Measurements from ENCODE around the gene MIXL1. TPM values are rescaled to one million over a fixed set of nuclear protein-coding genes. Genes with fewer than 3 reads are reported as not detected.

Gene MIXL1
- total and polyA plus RNA-seq, 2 experiments from 2014 or later = not detected

GRCh38 chr1:226186124-226187018 lies 37.1 kb upstream of the MIXL1 start, which contains the start of gene ACBD3:
Gene ACBD3 (minus strand): TSS chr1:226186741. CDS start chr1:226186675, 66 bp downstream.
- peaks cover 32% of the 10 kb centered on the region for H3F3A ChIP-seq (ENCODE audit: insufficient read depth)
- peaks cover 14% of the 10 kb centered on the region for H4K20me1 ChIP-seq (ENCODE audit: insufficient read depth)
- WGBS, 2 experiments (ENCODE audit: low coverage in 1 of 2, low lambda C conversion rate in 2 of 2, missing lambda C conversion rate in 2 of 2) = 1% methylated on average over 38 to 58 of the region's 75 CpGs
- no peaks in the 10 kb centered on the region for H3K9me2 ChIP-seq (ENCODE audit: insufficient read depth)
- H3K9ac ChIP-seq = peak within 1 kb of the TSS; percentile 97
- peak within 1 kb of the TSS; percentile 94 for H3K4me3 ChIP-seq
- peak within 1 kb of the TSS; percentile 99 for H3K4me2 ChIP-seq (ENCODE audit: unreplicated experiment)
- peak; percentile 95 for DNase-seq
- no peaks in the 10 kb centered on the region for H3K9me3 ChIP-seq (ENCODE audit: low read depth)
- H3K79me2 ChIP-seq (ENCODE audit: insufficient read depth) = peaks cover 59% of the 10 kb centered on the region
- in situ Hi-C loops (cut with MboI) = no loop called here
- H3K27ac ChIP-seq = peak within 1 kb of the TSS; percentile 95
- TF ChIP-seq EZH2 (IDR thresholded peaks at IDR 0.05; ENCODE audit: insufficient read depth, poor library complexity, severe bottlenecking) (no peak), EZH2phosphoT487 (IDR thresholded peaks at IDR 0.05; ENCODE audit: insufficient read depth, low read depth) (no peak)
- no peaks in the 10 kb centered on the region for H3K27me3 ChIP-seq (replicated peaks; ENCODE audit: insufficient read depth)
- peaks cover 3% of the 10 kb centered on the region; the same call in 1 of the 2 replicates for H3K36me3 ChIP-seq (ENCODE audit: low read depth)
- peaks cover 30% of the 10 kb centered on the region for H3K4me1 ChIP-seq (ENCODE audit: insufficient read depth)
- H2AFZ ChIP-seq = peak within 1 kb of the TSS; percentile 97

DNA sequence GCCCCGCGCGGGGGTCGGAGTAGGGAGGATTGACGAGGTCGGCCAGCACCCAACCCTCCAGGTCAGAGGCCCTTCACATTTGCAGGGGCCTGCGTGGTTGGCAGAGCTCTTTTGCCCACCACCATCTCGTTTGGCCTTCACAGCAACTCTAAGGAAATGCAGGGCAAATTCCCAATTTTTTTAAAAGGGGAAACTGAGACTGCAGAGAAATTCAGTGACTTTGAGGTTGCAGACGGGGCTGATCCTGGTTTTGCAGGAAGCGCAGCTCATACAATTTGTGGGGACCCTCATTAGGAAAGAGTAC lies 36.5 kb upstream of the MIXL1 start:
- Histone ChIP-seq H3K27ac (peak overlapping the region; percentile 95), H3K9ac (peak overlapping the region; percentile 97), H3K27me3 (replicated peaks; ENCODE audit: insufficient read depth) (no peaks in the 10 kb centered on the region), H3K9me3 (ENCODE audit: low read depth) (no peaks in the 10 kb centered on the region), H3K79me2 (ENCODE audit: insufficient read depth) (peaks cover 53% of the 10 kb centered on the region), H3K4me2 (ENCODE audit: unreplicated experiment) (peak overlapping the region; percentile 99), H4K20me1 (ENCODE audit: insufficient read depth) (peaks cover 8% of the 10 kb centered on the region; the same call in 1 of the 2 replicates), H3F3A (ENCODE audit: insufficient read depth) (peaks cover 27% of the 10 kb centered on the region), H3K4me1 (ENCODE audit: insufficient read depth) (peaks cover 24% of the 10 kb centered on the region), H3K36me3 (ENCODE audit: low read depth) (no peaks in the 10 kb centered on the region), H3K9me2 (ENCODE audit: insufficient read depth) (no peaks in the 10 kb centered on the region), H3K4me3 (peak overlapping the region; percentile 94), H2AFZ (peak overlapping the region; percentile 97)
- TF ChIP-seq EZH2 (IDR thresholded peaks at IDR 0.05; ENCODE audit: insufficient read depth, poor library complexity, severe bottlenecking) (no peak), EZH2phosphoT487 (IDR thresholded peaks at IDR 0.05; ENCODE audit: insufficient read depth, low read depth) (no peak)
- 11 to 12% methylated on average over 10 of the region's 10 CpGs for WGBS, 2 experiments (ENCODE audit: low coverage in 1 of 2, low lambda C conversion rate in 2 of 2, missing lambda C conversion rate in 2 of 2)
- in situ Hi-C loops (cut with MboI) = no loop called here
- no peak for DNase-seq

DNA sequence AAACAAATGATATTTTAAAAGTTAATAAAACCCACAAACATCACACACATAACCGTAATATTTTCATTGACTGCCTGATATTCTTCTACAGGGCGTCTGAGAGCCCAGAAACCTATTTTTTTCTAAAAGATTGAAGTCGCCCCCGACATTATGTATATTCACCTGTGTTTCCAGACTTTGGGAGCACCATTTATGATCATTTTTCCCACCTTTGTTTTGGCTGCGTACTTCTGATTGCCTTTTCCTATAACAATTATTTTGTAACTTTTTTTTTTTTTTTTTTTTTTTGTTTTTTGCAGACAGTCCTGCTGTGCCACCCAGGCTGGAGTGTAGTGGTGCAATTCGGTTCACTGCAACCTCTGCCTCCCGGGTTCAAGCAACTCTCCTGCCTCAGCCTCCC lies 36.1 kb upstream of the MIXL1 start:
- 67 to 68% methylated on average over 7 of the region's 7 CpGs for WGBS, 2 experiments (ENCODE audit: low coverage in 1 of 2, low lambda C conversion rate in 2 of 2, missing lambda C conversion rate in 2 of 2)
- H3K4me3 ChIP-seq = peak overlapping the region; percentile 94
- peaks cover 21% of the 10 kb centered on the region for H3K4me1 ChIP-seq (ENCODE audit: insufficient read depth)
- H3K27ac ChIP-seq = peak overlapping the region; percentile 95
- DNase-seq = no peak
- H3K4me2 ChIP-seq (ENCODE audit: unreplicated experiment) = peak overlapping the region; percentile 99
- no peaks in the 10 kb centered on the region for H3K27me3 ChIP-seq (replicated peaks; ENCODE audit: insufficient read depth)
- H2AFZ ChIP-seq = peak overlapping the region; percentile 97
- peaks cover 49% of the 10 kb centered on the region for H3K79me2 ChIP-seq (ENCODE audit: insufficient read depth)
- in situ Hi-C loops (cut with MboI) = no loop called here
- no peaks in the 10 kb centered on the region for H3K9me3 ChIP-seq (ENCODE audit: low read depth)
- peaks cover 8% of the 10 kb centered on the region; the same call in 1 of the 2 replicates for H4K20me1 ChIP-seq (ENCODE audit: insufficient read depth)
- no peaks in the 10 kb centered on the region for H3K9me2 ChIP-seq (ENCODE audit: insufficient read depth)
- TF ChIP-seq EZH2phosphoT487 (IDR thresholded peaks at IDR 0.05; ENCODE audit: insufficient read depth, low read depth) (no peak), EZH2 (IDR thresholded peaks at IDR 0.05; ENCODE audit: insufficient read depth, poor library complexity, severe bottlenecking) (no peak)
- H3K9ac ChIP-seq = peak overlapping the region; percentile 97
- H3K36me3 ChIP-seq (ENCODE audit: low read depth) = no peaks in the 10 kb centered on the region
- H3F3A ChIP-seq (ENCODE audit: insufficient read depth) = peaks cover 26% of the 10 kb centered on the region

GRCh38 chr1:226195144-226195543 lies 28.3 kb upstream of the MIXL1 start:
- Histone ChIP-seq H3K36me3 (ENCODE audit: low read depth) (no peaks in the 10 kb centered on the region), H3K9me2 (ENCODE audit: insufficient read depth) (no peaks in the 10 kb centered on the region), H4K20me1 (ENCODE audit: insufficient read depth) (no peaks in the 10 kb centered on the region), H3K9me3 (ENCODE audit: low read depth) (no peaks in the 10 kb centered on the region), H3F3A (ENCODE audit: insufficient read depth) (no peaks in the 10 kb centered on the region), H3K4me3 (no peak overlapping the region), H2AFZ (no peak overlapping the region), H3K27ac (no peak overlapping the region), H3K4me2 (ENCODE audit: unreplicated experiment) (no peak overlapping the region), H3K79me2 (ENCODE audit: insufficient read depth) (no peaks in the 10 kb centered on the region), H3K27me3 (replicated peaks; ENCODE audit: insufficient read depth) (no peaks in the 10 kb centered on the region), H3K9ac (no peak overlapping the region), H3K4me1 (ENCODE audit: insufficient read depth) (no peaks in the 10 kb centered on the region)
- no peak for DNase-seq
- WGBS, 2 experiments (ENCODE audit: low coverage in 1 of 2, low lambda C conversion rate in 2 of 2, missing lambda C conversion rate in 2 of 2) = 31 to 46% methylated on average over 1 of the region's 1 CpG
- in situ Hi-C loops (cut with MboI) = no loop called here
- no peak for TF ChIP-seq EZH2phosphoT487 (IDR thresholded peaks at IDR 0.05; ENCODE audit: insufficient read depth, low read depth)
- no peak for TF ChIP-seq EZH2 (IDR thresholded peaks at IDR 0.05; ENCODE audit: insufficient read depth, poor library complexity, severe bottlenecking)
